Progenitor cell of endocrine pancreas (in vitro differentiated cells): ENCODE data around the gene RALB. TPM values are rescaled to one million over a fixed set of nuclear protein-coding genes. Genes with fewer than 3 reads are reported as not detected.

Experiments
- DNase-seq: peaks from one replicate; pipeline ENCODE4 v3.0.0; 2021; ENCODE audit warnings: low spot score; ENCODE audit not compliant: unreplicated experiment
- H3K27ac Mint-ChIP-seq: 2 replicates; pipeline ENCODE4 v1.8.0; 2021; ENCODE audit warnings: mild to moderate bottlenecking, moderate library complexity, mixed read lengths
- H3K27me3 Mint-ChIP-seq: 2 replicates; pipeline ENCODE4 v1.8.0; 2021; ENCODE audit warnings: mixed read lengths
- H3K36me3 Mint-ChIP-seq: 2 replicates; pipeline ENCODE4 v1.8.0; 2022; ENCODE audit warnings: mixed read lengths; ENCODE audit not compliant: insufficient read depth
- H3K4me1 Mint-ChIP-seq: 2 replicates; pipeline ENCODE4 v1.8.0; 2021; ENCODE audit warnings: low read depth, mixed read lengths
- H3K4me3 Mint-ChIP-seq: 2 replicates; pipeline ENCODE4 v1.8.0; 2021; ENCODE audit warnings: low read depth, mild to moderate bottlenecking, moderate library complexity, mixed read lengths
- H3K9me3 Mint-ChIP-seq: 2 replicates; pipeline ENCODE4 v1.8.0; 2021; ENCODE audit warnings: low read depth, mixed read lengths
- CTCF ChIP-seq: fragments of 200-600 bp; sonication (generic); IDR thresholded peaks from one replicate; pipeline ENCODE4 v1.5.0; 2021; ENCODE audit warnings: antibody characterized with exemption, mild to moderate bottlenecking; ENCODE audit not compliant: unreplicated experiment
- total RNA-seq: library from RNA; stranded (reverse); gene quantifications from 2 replicates; pipeline ENCODE4 v1.2.1, GENCODE V29; 2021

RALB gene
- total RNA-seq, 1 donor from 2014 or later, result 30.5 TPM

DNA sequence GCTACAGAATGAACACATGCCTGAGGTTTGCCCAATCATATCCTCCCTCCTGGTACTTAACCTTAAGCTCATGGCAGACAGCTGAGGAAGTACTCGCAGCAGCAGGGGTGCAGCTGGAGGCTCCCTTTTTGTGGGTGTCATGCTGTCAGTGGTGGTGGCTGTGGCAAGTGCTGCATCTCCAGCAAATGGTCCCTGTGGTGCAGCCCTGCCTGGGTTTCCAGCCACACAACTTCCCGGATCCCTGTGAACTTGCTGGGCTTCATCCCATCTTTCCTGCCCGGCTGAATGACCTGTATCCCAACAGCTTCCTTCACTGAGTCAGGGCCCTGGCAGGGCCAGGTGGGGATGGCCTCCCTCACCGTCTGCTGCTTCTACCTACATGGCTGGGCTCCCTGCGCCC is 34.5 kb upstream of the RALB start:
- Mint-ChIP-seq H3K4me1 (no peaks in the 10 kb centered on the region), H3K36me3 (peaks cover 24% of the 10 kb centered on the region), H3K27ac (no peak overlapping the region), H3K4me3 (no peak overlapping the region), H3K27me3 (no peaks in the 10 kb centered on the region), H3K9me3 (peaks cover 11% of the 10 kb centered on the region)
- DNase-seq, result no peak
- TF ChIP-seq CTCF, result no peak

DNA sequence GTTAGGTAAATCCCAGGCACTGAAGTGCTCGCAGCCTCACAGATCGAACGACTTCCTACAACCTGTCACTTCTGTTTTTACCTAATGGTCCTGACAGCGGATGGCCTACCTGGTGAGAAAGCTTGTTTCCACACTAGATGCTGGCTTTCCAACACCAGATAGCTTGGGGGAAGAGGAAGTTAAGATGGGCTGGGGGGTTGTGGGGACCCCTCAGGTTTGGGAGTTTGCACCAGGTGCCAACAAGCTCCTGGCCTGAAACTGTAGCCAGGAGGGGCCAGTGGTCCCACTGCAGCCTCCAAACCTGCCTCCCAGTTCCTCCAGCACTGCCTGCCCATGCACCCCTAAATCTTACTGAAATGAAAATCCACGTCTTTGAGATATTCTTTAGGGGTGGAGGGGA is 33.4 kb upstream of the RALB start:
- Mint-ChIP-seq H3K27me3 (no peaks in the 10 kb centered on the region), H3K4me3 (no peak overlapping the region), H3K27ac (no peak overlapping the region), H3K36me3 (peaks cover 24% of the 10 kb centered on the region), H3K4me1 (no peaks in the 10 kb centered on the region), H3K9me3 (peaks cover 11% of the 10 kb centered on the region)
- no peak for TF ChIP-seq CTCF
- no peak for DNase-seq

- no peak for DNase-seq
- Mint-ChIP-seq H3K27ac (no peak overlapping the region), H3K4me1 (peaks cover 2% of the 10 kb centered on the region), H3K4me3 (no peak overlapping the region), H3K27me3 (peaks cover 2% of the 10 kb centered on the region), H3K36me3 (peaks cover 24% of the 10 kb centered on the region), H3K9me3 (peaks cover 11% of the 10 kb centered on the region)
- no peak for TF ChIP-seq CTCF
These were observed 32.9 kb upstream of the RALB start for GRCh38 chr2:120219766-120220165.

GRCh38 chr2:120220756-120221155 is 31.9 kb upstream of the RALB start:
- DNase-seq, result no peak
- H3K27ac Mint-ChIP-seq, result no peak overlapping the region
- peaks cover 9% of the 10 kb centered on the region for H3K27me3 Mint-ChIP-seq
- TF ChIP-seq CTCF, result no peak
- no peak overlapping the region for H3K4me3 Mint-ChIP-seq
- H3K9me3 Mint-ChIP-seq, result peaks cover 11% of the 10 kb centered on the region
- H3K4me1 Mint-ChIP-seq, result peaks cover 2% of the 10 kb centered on the region
- peaks cover 24% of the 10 kb centered on the region for H3K36me3 Mint-ChIP-seq

- Mint-ChIP-seq H3K4me1 (peaks cover 2% of the 10 kb centered on the region), H3K4me3 (peak overlapping the region; percentile 73), H3K27me3 (peaks cover 18% of the 10 kb centered on the region), H3K9me3 (peaks cover 6% of the 10 kb centered on the region), H3K36me3 (peaks cover 21% of the 10 kb centered on the region), H3K27ac (no peak overlapping the region)
- DNase-seq, result no peak
- no peak for TF ChIP-seq CTCF
These were observed 31.0 kb upstream of the RALB start for GRCh38 chr2:120221616-120222015.
